A673 (cell line): ENCODE measurements around the gene DPH3. TPM values are rescaled to one million over a fixed set of nuclear protein-coding genes. Genes with fewer than 3 reads are reported as not detected.

Source experiments
- BruUV-seq: library from RNA; stranded (reverse); fragments of 400-500 nt; replicated peaks from 2 replicates; lab custom pipeline; 2021; lab: Mats Ljungman, UMichigan
- CTCF ChIA-PET: fragments of 300-600 bp; sonication (Branson Sonifier 250); formaldehyde crosslinking; loops from one replicate; lab custom pipeline; 2022; ENCODE audit warnings: antibody characterized with exemption; lab: Charles Lee
- POLR2A ChIA-PET: fragments of 300-600 bp; sonication (Branson Sonifier 250); formaldehyde crosslinking; loops from one replicate; lab custom pipeline; 2022; ENCODE audit warnings: antibody characterized with exemption; ENCODE audit not compliant: low non-redundant PET; lab: Charles Lee
- DNase-seq: peaks from one replicate; pipeline ENCODE4 v3.0.0-alpha.2; 2015; ENCODE audit warnings: low spot score
- H3K27ac ChIP-seq: fragments of 200-600 bp; sonication (generic); 2 replicates; pipeline ENCODE4 v1.5.1; 2016; ENCODE audit warnings: mixed run types, low read depth, mild to moderate bottlenecking, mixed read lengths, antibody characterized with exemption, low read length; ENCODE audit not compliant: poor library complexity, severe bottlenecking
- H3K27me3 ChIP-seq: fragments of 200-600 bp; sonication (generic); replicated peaks from 2 replicates; pipeline ENCODE4 v1.6.1; 2017; ENCODE audit warnings: mixed run types, low read depth, mild to moderate bottlenecking, mixed read lengths, antibody characterized with exemption, low read length; ENCODE audit not compliant: insufficient read depth, poor library complexity
- H3K36me3 ChIP-seq: fragments of 200-600 bp; sonication (generic); 2 replicates; pipeline ENCODE4 v1.6.1; 2016; ENCODE audit warnings: mixed run types, mild to moderate bottlenecking, mixed read lengths, antibody characterized with exemption, low read length; ENCODE audit not compliant: insufficient read depth, poor library complexity, severe bottlenecking
- H3K4me1 ChIP-seq: fragments of 200-600 bp; sonication (generic); 2 replicates; pipeline ENCODE4 v1.6.1; 2017; ENCODE audit warnings: mixed run types, mild to moderate bottlenecking, mixed read lengths, antibody characterized with exemption, low read length; ENCODE audit not compliant: insufficient read depth, poor library complexity, severe bottlenecking
- H3K4me3 ChIP-seq: fragments of 200-600 bp; sonication (generic); 2 replicates; pipeline ENCODE4 v1.5.1; 2016; ENCODE audit warnings: low read depth, mixed run types, mild to moderate bottlenecking, mixed read lengths, low read length; ENCODE audit not compliant: poor library complexity, severe bottlenecking
- H3K9me3 ChIP-seq: fragments of 200-600 bp; sonication (generic); 2 replicates; pipeline ENCODE4 v1.6.1; 2016; ENCODE audit warnings: mixed run types, low read depth, mild to moderate bottlenecking, mixed read lengths, antibody characterized with exemption, low read length; ENCODE audit not compliant: poor library complexity, severe bottlenecking
- CTCF ChIP-seq: fragments of 300-800, 200-600 bp; sonication (generic); conservative IDR thresholded peaks from 2 replicates; pipeline ENCODE4 v1.5.1; 2017; ENCODE audit warnings: low read depth, mild to moderate bottlenecking, antibody characterized with exemption, low read length, moderate library complexity, mixed read lengths
- EZH2 ChIP-seq: fragments of 200-600 bp; sonication (generic); IDR thresholded peaks from 2 replicates; pipeline ENCODE4 v1.6.1; 2017; ENCODE audit warnings: borderline replicate concordance, low read depth, mild to moderate bottlenecking, mixed read lengths, antibody characterized with exemption, low read length; ENCODE audit not compliant: poor library complexity, severe bottlenecking
- intact Hi-C: fragments of 100-400 bp; cut with micrococcal nuclease; formaldehyde crosslinking; loops from one replicate; pipeline ENCODE4 v1.10.0; 2022; ENCODE audit not compliant: unreplicated experiment
- total RNA-seq: library from RNA; stranded (reverse); gene quantifications from 2 replicates; pipeline ENCODE4 v1.2.3, GENCODE V29; 2021

The DPH3 gene
- total RNA-seq, 1 experiment from 2014 or later: 26.4 TPM

GRCh38 chr3:16290827-16291196 is 26.1 kb upstream of the DPH3 start:
- Histone ChIP-seq H3K4me1 (no peaks in the 10 kb centered on the region), H3K9me3 (no peaks in the 10 kb centered on the region), H3K27ac (no peak overlapping the region), H3K36me3 (peaks cover 10% of the 10 kb centered on the region), H3K27me3 (no peaks in the 10 kb centered on the region), H3K4me3 (no peak overlapping the region)
- CTCF ChIA-PET: interaction anchor here (0.5 to 1.8 kb wide), 8 partner anchors 23 to 260 kb away, joined by 3 to 19 read pairs (median 4); no protein-coding TSS in a partner anchor
- BruUV-seq: no TSS peak
- TF ChIP-seq CTCF (no peak), EZH2 (no peak)
- intact Hi-C loops: loop anchor here (1.0 kb wide), 1 partner anchor 259 kb away; no protein-coding TSS in a partner anchor
- POLR2A ChIA-PET: no interaction called here
- no peak for DNase-seq

- POLR2A ChIA-PET: no interaction called here
- peak; percentile 55 for DNase-seq
- no TSS peak for BruUV-seq
These were observed 25.5 kb upstream of the DPH3 start for GRCh38 chr3:16290007-16290826.

More at GRCh38 chr3:16290007-16290826, 25.5 kb upstream of the DPH3 start:
- H3K27me3 ChIP-seq: no peaks in the 10 kb centered on the region
- H3K4me3 ChIP-seq: no peak overlapping the region
- H3K36me3 ChIP-seq: peaks cover 4% of the 10 kb centered on the region
- intact Hi-C loops: loop anchor here (1.0 kb wide), 1 partner anchor 260 kb away; no protein-coding TSS in a partner anchor
- CTCF ChIA-PET: interaction anchor here (0.5 to 1.8 kb wide), 9 partner anchors 22 to 863 kb away, joined by 3 to 19 read pairs (median 4); no protein-coding TSS in a partner anchor
- peak; percentile 89 for TF ChIP-seq CTCF
- no peak for TF ChIP-seq EZH2
- H3K4me1 ChIP-seq: no peaks in the 10 kb centered on the region
- no peak overlapping the region for H3K27ac ChIP-seq
- H3K9me3 ChIP-seq: no peaks in the 10 kb centered on the region
